GM18505 (cell line): ENCODE results near the gene MZB1.

Experiments used
- ATAC-seq: cut with Tn5 transposase; IDR thresholded peaks from one replicate; pipeline ENCODE4 v1.9.1; 2021; ENCODE audit not compliant: unreplicated experiment
- POLR2A ChIP-seq: IDR thresholded peaks from 4 replicates; pipeline ENCODE4 v1.6.1; 2011; ENCODE audit warnings: borderline replicate concordance; ENCODE audit not compliant: insufficient read depth, insufficient read length; ENCODE audit errors: extremely low read depth

MZB1 gene, protein sequence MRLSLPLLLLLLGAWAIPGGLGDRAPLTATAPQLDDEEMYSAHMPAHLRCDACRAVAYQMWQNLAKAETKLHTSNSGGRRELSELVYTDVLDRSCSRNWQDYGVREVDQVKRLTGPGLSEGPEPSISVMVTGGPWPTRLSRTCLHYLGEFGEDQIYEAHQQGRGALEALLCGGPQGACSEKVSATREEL

DNA sequence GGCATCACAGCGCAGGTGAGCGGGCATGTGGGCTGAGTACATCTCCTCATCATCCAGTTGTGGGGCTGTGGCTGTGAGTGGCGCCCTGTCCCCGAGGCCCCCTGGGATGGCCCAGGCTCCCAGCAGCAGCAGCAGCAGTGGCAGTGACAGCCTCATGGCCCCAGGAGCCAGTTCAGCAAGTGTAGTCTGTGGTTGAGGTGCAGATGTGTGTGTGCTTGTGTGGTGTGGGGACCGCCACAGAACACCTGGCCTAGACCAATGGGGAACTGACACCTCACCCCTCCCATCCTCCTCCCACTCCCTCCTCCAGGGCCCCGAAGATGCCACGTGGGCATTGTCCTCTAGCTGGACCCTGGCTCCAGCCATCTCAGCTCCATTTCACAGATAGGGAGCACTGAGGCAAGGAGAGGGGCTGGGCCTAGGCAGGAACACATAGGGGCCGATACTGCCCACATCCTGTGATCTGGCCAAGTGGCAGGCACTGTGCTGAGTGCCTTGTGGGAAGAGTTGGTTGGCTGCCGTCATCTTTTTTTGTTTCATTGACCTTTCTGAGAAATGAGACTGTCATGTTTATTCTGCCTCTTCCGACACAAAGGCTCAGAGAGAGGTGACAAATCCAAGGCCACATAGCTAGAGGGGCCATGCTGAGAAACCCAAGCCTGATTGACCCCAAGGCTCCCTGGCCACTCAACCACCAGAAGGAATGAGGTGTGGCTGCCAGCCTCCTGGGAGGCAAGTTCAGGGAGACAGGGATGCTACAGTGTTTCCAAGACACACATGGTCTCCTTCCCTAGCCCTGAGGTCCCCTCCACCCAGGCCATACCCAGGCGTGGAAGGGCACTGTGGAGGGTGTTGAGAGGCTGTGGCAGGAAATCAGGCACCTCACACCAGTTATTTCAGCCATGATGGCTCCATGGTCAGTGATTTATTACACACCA, at the start of gene MZB1:
TSS of gene MZB1 (minus strand) at position 213 of the 938 bp plus-strand sequence. CDS start at position 156, 57 bp downstream.
- ATAC-seq: peak; percentile 35
- peak; percentile 96 for TF ChIP-seq POLR2A

DNA sequence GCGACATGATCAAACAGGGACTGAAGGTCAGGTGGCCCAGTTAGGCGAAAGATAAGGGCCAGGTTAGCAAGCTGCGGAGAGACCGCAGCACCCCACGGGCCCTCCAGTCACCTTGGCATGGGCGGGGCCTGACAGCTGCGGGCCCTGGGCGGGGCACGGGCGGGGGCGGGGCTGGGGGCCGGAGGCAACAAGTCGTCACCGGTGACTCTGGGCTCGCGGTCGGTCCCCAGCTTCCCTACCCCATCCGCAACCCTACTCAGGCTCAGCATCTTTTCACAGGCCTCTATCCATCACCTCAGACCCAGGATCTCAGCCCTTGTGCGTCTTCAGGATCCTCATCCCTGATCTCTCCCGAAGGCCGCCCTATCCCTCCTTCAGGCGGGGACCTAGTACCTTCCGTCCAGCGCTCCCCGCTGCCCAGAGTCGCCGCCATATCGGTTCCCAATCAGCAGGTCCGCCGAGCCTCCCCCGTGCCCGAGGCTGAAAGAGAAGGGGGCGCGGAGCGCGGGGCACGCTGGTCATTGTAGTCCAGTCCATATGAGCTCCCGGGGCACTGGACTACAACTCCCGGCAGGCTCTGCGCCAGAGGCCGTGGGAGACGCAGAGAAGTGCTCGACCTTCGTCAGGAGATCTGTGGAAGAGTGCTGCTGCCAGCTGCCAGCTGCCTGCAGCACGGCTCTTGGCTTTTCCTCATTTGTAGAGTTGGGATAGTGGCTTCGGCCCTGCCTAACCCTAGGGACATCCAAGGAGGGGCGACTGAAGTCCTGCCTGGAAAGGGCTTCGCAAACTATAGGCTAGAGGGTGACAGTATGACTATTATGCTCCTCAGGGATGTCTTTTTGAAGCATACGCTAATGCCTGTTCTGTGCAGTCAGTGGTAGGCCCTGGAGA, 49.5 kb upstream of the MZB1 start, which contains the start of gene DNAJC18:
TSS of gene DNAJC18 (minus strand) at position 513 of the 891 bp plus-strand sequence. CDS start at position 433, 80 bp downstream.
- TF ChIP-seq POLR2A: peak; percentile 66
- ATAC-seq: peak; percentile 81

DNA sequence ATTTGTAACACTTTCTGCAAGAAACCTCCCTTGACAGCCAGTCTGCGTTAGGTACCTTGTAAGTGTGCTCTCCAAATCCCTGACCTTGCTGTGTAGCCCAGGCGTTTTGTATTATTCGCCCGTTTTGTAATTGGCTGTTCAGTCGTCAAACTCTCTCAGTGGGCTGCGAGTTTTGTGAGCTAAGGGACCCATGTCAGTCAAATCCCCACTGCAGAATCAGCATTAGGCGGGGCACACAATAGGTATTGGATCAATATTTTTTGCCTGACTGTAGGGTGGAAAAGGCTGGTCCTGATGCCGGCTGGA, 48.9 kb upstream of the MZB1 start:
- TF ChIP-seq POLR2A: no peak
- ATAC-seq: no peak

DNA sequence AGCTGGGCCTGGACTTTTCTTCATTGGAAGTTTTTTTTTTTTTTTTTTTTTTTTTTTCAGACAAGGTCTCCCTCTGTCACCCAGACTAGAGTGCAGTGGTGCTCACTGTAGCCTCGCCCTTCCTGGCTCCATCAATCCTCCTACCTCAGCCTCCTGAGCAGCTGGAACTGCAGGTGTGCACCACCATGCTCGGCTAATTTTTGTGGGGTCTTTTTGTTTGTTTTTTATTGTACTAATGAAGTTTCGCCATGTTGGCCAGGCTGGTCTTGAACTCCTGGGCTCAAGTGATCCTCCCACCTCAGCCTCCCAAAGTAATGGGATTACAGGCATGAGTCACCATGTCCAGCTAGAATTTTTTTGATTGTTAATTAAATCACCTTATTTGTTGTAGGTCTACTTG, 46.0 kb upstream of the MZB1 start:
- ATAC-seq: no peak
- no peak for TF ChIP-seq POLR2A

DNA sequence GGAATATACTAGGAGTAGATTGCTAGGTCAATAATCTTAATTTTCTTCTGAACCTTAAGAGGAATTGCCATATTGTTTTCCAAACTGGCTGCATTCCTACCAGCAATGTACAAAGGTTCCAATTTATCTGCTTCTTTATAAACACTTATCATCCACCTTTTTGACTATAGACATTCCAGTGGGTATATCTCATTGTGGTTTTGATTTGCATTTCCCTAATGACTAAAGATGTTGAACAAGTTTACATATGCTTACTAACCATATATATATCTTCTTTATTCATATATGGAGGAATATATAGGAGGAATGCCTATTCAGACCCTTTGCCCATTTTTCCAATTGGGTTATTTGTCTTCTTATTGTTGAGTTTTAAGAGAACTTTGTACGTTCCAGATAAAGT, 42.0 kb upstream of the MZB1 start:
- no peak for ATAC-seq
- TF ChIP-seq POLR2A: no peak

DNA sequence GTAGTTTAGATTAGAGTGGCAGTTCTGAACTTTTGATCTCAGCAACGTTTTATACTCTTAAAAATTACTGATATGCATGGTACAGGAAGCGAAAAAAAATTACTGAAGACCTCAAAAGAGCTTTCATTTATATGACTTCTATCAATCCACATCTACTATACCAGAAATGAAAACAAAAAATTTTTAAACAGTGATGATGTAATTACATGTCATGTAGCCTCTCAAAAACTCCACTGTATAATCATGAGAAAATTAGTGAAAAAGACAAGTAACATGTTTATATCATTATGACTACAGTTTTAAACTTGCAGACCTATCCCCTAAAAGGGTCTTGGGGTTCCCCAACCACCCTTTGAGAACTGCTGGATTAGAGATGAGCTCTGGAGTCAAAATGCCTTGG, 40.3 kb upstream of the MZB1 start:
- ATAC-seq: no peak

DNA sequence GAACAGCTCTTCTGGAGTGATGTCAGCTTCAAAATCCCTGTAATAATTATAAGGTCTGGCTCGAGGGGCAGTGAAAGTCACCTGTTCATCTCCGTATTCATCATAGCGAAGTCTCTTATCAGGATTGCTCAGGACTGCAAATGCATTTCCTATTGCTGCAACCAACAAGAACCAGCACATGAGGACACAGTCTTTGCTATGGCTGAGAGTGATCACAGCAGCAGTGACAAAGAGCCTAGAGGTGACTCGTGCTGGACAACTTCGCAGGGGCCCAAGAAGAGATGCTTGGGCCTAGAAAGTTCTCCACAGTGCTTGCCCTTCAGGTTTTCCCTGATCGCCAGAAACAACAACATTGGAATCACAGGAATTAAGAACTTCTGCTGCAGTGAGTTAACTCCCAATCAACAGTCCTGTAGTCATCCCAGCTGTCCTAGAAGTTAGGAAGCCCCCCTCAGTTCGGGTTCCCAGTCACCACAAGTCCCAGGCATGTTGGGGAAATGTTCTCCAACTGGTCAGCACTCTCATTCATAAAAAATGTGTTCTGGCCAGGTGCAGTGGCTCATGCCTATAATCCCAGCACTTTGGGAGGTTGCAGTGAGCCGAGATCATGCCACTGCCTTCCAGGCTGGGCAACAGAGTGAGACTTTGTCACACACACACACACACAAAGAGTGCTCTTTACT, 36.6 kb upstream of the MZB1 start:
- no peak for ATAC-seq
- no peak for TF ChIP-seq POLR2A

More for the DNA sequence above, 40.3 kb upstream of the MZB1 start:
- no peak for TF ChIP-seq POLR2A

DNA sequence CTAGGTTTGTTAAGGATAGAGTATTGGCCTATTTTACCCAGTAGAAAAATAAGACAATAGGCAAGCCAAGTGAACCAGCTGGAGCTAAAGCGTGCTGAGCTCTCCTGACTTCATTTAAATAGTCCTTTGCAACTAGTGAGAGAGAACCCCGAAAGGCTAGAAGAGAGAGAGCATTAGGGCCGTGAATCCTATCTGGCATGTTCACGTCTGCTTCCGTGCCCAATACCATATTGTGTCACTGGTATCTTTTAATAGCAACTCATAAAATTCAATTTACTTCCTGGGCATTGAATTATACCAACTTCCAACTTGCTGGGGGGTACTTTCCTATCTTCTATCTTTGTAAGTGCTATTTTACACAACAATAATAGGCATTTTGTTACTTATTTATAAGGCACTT, 35.8 kb upstream of the MZB1 start:
- no peak for ATAC-seq
- TF ChIP-seq POLR2A: no peak

DNA sequence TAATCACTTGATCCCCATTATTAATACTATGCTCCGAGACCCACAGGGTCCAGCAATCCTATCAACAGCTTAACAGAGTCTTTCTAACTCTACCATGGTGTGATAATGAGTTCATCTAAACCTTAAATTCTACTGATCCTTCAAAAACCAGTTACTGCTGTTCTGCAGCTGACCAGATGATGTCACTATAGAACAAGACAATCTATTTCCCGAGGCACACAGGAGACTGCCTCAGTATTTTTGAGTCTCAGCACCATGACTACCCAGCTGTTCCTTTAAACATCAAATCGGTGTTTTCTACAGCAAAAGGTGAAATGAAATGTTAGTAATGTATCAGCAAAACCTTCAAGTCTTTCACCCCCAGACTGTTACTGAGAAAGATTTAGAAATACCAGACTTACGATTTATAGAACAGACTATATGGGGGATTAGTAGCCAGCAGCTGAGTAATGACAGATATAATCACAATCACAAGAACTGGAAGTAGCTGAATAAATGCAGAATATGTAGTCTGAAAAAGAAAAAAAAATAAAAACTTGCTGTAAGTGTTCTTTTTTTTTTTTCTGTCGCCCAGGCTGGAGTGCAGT, 32.7 kb upstream of the MZB1 start:
- ATAC-seq: peak; percentile 57

DNA sequence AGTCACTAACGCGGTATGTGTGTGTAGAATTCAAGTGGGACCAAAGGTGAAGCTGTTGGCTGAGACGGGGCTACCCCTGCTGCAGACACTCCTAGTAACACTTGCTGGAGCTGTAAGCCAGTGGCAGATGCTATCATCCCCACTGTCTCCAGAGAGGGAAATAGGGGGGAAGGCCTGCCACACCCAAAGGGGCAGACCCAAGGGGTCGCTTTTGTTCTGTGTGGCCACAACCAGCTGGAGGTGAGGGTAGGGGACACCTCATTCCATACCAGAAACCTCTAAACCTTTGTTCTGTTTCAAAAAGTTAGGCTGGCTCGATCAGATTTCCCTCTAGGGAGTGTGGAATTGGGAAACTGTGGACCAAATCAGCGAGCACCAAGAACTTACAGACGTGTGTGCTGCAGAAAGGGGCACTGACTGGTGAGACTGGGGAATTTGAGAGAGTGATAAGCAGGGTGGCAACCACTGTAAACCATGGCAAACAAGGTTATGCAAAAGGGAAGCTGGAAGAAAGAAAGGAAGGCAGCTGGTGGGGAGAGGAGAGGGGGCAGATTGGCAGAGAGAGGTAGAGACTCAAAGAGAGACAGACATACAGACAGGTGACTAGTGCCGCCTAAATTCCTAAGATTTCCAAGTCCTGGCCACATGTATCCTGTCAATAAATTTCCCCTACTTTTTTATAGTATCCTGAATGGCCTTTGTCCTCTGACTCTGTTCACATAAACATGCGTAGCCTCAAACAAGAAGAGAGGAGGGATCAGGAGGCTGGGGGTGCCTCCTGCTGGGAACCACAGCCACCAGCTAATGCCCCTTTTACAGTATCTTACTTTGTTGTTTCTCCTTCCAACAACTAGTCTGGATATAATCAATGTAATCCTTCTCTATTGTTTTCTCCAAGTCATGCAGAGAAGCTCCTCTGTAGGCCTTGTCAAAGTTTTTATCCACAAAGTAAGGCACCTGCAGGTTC, 29.8 kb upstream of the MZB1 start:
- TF ChIP-seq POLR2A: no peak
- no peak for ATAC-seq

More for the DNA sequence above, 32.7 kb upstream of the MZB1 start:
- TF ChIP-seq POLR2A: no peak

DNA sequence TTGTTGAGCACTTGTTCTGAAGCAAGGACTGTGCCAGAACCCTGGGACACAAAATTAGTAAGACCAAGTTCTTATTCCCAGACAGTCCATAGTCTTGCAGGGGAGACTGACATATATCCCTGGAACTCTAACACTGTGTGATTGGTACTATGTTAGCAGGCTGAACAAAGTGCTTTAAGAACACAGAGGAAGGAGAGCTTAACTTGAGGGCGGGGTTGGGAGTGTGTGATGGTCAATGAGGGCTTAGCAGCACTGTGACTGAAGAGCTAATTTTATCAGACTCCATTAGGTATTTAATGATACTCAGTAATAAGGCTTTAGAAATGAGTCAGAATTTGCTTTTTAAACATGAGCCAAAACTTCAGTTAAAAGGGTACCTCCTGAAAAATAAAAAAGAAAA, 29.1 kb upstream of the MZB1 start:
- TF ChIP-seq POLR2A: no peak
- no peak for ATAC-seq
